GM12892 (cell line): ENCODE data around the gene BCL2L2.

Experiments used
- POLR2A ChIP-seq: IDR thresholded peaks from 2 replicates; pipeline ENCODE4 v1.6.1; 2011; ENCODE audit warnings: low read depth, low read length, control low read depth
- POLR2AphosphoS5 ChIP-seq: IDR thresholded peaks from 2 replicates; pipeline ENCODE4 v1.6.1; 2011; ENCODE audit warnings: low read depth, low read length, control low read depth

- TF ChIP-seq POLR2A (no peak), POLR2AphosphoS5 (no peak)
Observed at GRCh38 chr14:23346693-23347405, 40.2 kb downstream of the BCL2L2 start.
